Coronary artery (tissue), 2 donors: ENCODE results near the gene MYO5C.

Source experiments
- DNase-seq: peaks from one replicate; pipeline ENCODE4 v3.0.0-alpha.2; 2017; ENCODE audit warnings: low spot score
- H3K27ac ChIP-seq, 2 donors: fragments of 200-600 bp; sonication (generic); one replicate each; pipeline ENCODE4 v1.5.1; 2016 to 2019
- H3K4me3 ChIP-seq: fragments of 200-600 bp; sonication (generic); 2 replicates; pipeline ENCODE4 v1.5.1; 2016; ENCODE audit warnings: mild to moderate bottlenecking, moderate library complexity
- TF ChIP-seq, protein P1 (sequence below): fragments of 200-600 bp; sonication (generic); IDR thresholded peaks from one replicate; pipeline ENCODE4 v1.5.1; 2019; ENCODE audit warnings: antibody characterized with exemption

Gene MYO5C

DNA sequence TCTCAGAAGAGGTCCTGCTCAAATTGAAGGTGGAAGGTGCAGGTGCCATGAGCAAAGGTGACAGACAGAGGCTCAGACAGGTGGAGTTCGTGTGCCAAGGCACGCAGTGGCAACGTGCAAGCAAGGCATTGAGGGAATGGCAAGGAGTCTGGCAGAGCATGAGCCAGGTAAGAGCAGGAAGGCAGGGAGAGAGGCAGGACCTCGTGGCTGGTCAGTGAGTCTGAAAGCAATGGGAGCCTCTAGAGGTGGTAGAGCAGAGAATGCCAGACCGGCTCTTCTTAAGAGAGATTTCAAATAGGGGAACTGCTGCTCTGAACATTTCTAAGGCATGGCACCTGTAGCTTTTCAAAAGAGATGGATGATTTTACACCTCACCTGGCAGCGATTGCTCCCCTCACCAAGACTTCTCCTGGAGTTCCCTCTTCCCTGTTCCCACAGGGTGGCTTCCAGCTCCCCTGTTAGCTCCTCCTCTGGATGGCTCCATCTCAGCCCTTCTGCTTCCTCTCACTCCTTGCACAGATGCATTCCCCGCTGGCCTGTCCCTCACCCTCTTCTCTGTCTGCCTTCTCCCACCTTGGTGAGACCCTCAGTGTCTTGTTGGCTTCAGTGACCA is 2.7 kb downstream of the MYO5C start:
- DNase-seq = no peak
- no peak overlapping the region for H3K4me3 ChIP-seq
- H3K27ac ChIP-seq = no peak overlapping the region
- TF ChIP-seq, protein P1, sequence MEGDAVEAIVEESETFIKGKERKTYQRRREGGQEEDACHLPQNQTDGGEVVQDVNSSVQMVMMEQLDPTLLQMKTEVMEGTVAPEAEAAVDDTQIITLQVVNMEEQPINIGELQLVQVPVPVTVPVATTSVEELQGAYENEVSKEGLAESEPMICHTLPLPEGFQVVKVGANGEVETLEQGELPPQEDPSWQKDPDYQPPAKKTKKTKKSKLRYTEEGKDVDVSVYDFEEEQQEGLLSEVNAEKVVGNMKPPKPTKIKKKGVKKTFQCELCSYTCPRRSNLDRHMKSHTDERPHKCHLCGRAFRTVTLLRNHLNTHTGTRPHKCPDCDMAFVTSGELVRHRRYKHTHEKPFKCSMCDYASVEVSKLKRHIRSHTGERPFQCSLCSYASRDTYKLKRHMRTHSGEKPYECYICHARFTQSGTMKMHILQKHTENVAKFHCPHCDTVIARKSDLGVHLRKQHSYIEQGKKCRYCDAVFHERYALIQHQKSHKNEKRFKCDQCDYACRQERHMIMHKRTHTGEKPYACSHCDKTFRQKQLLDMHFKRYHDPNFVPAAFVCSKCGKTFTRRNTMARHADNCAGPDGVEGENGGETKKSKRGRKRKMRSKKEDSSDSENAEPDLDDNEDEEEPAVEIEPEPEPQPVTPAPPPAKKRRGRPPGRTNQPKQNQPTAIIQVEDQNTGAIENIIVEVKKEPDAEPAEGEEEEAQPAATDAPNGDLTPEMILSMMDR = no peak

DNA sequence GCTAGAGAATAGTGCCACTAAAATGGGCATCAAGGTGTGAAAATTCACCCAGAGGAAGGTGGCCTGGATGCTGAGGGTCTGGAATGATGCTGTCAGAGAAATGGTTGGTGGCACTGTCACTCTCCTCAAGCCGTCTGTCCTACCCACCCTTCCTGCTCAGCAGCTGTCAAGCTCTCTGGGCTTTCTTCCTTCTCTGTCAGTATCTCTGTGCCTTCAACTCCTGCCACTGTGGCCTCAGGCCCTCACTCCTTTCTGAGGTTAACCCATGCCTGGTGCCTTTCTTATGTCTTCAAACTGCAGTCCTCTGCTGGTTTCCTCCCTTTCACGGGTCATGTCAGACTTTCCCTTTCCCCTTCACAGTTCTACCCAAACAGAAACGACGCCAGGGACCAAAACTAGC is 4.4 kb downstream of the MYO5C start:
- no peak for DNase-seq
- TF ChIP-seq, protein P1 = no peak
- no peak overlapping the region for H3K27ac ChIP-seq
- H3K4me3 ChIP-seq = no peak overlapping the region

DNA sequence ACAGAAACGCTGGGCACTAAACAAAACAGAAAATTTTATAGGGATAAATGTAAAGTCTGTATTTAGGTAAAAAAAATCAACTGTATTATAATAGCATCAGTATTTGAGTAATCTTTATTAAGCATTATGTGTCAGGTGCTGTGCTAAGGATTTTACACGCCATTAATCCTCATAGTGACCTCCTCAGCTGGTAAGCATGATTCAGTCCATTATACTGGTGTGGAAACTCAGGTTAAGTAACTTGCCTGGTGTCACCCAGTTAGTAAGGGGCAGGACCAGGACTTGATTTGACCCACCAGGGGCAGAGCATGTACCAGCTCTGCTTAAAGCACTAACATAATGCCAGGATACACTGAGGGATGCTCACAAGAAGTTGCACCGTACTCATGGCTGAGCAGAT is 4.8 kb downstream of the MYO5C start:
- DNase-seq = no peak
- TF ChIP-seq, protein P1 = no peak
- Histone ChIP-seq H3K4me3 (no peak overlapping the region), H3K27ac (no peak overlapping the region)

DNA sequence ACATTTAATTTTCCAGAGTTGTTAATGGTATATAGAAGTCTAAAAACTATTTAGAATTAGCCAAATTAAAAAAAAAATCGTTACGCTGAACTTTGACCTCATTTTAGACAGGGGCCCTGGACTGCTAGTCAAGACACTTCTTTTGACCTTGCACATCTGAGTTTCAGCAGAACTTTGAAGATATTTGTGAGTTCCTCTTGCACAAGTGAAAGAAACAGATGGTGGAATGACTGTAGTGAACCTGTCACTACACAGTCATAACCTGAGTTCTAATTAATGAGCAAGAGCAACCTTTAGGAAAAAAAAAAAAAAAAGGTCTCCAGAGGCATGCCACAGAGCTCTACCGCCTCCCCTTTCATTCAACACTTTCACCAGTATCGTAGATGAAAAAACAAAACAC is 5.3 kb downstream of the MYO5C start:
- TF ChIP-seq, protein P1 = no peak
- Histone ChIP-seq H3K4me3 (no peak overlapping the region), H3K27ac (no peak overlapping the region)
- DNase-seq = no peak

DNA sequence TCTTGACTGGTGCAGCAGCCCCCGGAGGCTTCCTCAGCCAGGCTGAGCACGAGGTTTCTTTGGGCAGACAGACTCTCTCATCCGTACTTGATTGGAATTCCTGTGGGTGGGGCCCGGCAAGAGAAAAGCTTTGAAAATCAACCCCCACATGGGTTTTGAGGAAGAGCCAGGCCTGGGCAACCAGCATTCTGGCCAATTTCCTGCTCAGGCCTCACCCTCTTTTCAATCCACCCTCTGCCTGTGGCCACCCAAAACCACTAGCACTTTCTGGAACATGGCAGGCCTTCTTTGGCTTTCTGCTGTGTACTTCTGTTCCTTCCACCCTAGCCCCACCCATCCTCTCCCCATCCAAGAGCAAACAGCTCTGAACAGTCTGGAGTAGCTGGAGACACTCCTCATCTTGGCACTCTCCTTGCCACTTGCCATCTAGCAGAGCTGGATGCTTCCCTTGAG is 5.9 kb downstream of the MYO5C start:
- no peak overlapping the region for H3K4me3 ChIP-seq
- DNase-seq = no peak
- H3K27ac ChIP-seq = no peak overlapping the region
- TF ChIP-seq, protein P1 = no peak

DNA sequence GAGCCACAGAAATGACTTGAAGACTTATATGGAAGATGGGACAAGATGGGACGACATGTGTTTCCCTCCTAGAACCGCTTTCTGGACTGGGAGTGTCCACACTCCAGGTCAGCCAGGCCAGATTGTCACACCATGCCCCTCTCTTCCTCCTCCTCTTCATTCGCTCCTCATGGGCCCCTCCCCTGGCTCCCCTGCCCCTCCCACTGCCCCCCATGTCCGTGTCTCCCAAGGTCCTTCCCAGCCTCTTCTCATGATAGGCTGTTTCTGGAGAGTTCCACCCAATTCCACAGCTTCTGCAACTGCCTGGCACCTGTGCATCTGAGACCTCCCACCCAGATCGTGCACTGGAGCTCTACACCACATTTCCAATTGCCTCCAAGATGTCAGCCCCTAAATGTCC is 6.6 kb downstream of the MYO5C start:
- DNase-seq = no peak
- Histone ChIP-seq H3K27ac (no peak overlapping the region), H3K4me3 (no peak overlapping the region)
- TF ChIP-seq, protein P1 = no peak
